SK-N-MC (cell line): Measurements from ENCODE around the gene PIWIL4.

ENCODE experiments used
- EZH2 ChIP-seq: fragments of 200-600 bp; sonication (generic); IDR thresholded peaks from one replicate; pipeline ENCODE4 v1.6.1; 2017; ENCODE audit warnings: antibody characterized with exemption
- FOXP2 ChIP-seq: optimal IDR thresholded peaks from 2 replicates; pipeline ENCODE3; 2011; ENCODE audit warnings: mild to moderate bottlenecking, moderate library complexity; ENCODE audit not compliant: insufficient read depth; ENCODE audit errors: extremely low read length, control extremely low read depth
- POLR2AphosphoS5 ChIP-seq: IDR thresholded peaks from 2 replicates; pipeline ENCODE4 v1.6.1; 2012; ENCODE audit warnings: mild to moderate bottlenecking, low read depth, low read length, borderline replicate concordance

- TF ChIP-seq POLR2AphosphoS5 (no peak), EZH2 (no peak), FOXP2 (no peak)
Measured at GRCh38 chr11:94599510-94599909, 32.3 kb downstream of the PIWIL4 start.
